GM10847 (cell line): Measurements from ENCODE around the gene P2RX3.

Source experiments
- POLR2A ChIP-seq: IDR thresholded peaks from 2 replicates; pipeline ENCODE4 v1.6.1; 2011; ENCODE audit not compliant: insufficient read length; ENCODE audit errors: extremely low read depth

The P2RX3 gene

DNA sequence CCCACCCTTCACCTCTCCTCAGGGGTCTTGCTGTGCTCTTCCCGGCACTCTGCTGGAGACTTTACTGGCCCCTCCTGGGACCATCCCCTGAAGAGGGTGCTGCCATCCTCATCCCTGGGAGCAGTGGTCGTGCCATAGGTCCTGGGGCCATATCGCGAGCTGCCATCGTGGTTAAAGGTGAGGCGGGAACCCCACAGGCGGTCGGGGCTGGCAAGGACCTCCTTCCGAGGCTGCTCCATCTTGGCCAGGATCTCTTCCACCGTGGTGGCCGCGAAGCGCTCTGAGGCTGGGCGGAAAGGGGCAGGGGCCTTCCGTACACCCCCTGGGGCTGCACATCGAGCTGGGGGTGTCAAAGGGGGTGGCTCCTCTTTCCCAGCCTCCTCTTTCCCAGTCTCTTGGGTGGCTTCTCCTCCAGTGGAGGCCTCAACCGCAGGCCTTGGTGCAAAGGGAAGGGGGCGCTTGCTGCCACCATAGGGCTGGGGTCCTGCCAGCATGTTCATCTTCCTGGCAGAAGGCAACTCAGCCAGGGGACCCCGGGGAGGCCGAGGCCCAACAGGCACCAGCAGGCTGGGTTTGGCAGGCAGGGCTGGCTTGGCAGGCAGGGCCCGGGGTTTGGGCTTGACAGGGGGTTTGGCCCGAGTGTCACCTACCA lies 18.0 kb upstream of the P2RX3 start:
- no peak for TF ChIP-seq POLR2A

DNA sequence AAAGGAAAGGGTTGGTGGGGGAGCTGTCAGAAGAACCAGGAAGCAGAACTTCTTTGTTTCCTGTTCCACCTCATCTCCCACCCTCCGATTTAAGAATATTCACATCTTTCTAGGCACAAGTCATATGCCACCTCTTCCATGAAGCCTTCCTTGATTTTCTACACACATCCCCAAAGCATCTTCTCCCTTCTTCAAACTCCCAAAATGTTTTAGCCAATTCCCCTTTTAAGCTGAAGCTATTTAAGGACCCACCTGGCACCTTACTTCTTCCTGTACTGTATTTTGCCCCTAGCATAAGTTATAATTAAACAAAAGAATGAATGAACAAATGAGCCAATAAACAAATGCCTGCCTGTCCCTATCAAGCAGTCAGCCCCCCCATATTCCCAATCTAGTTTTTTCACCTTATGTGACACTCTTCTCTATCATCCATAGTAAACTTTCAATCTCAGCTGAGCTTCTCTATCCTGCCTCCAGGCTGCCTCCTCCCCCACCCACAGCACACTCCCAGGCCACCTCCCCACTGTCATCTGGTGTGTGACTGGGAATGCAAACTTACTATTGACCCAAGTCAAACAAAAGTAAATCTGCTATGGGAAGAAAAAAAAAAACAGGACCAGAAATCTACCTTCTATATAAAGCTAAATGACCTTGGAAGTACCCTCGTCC lies 17.3 kb upstream of the P2RX3 start:
- no peak for TF ChIP-seq POLR2A

DNA sequence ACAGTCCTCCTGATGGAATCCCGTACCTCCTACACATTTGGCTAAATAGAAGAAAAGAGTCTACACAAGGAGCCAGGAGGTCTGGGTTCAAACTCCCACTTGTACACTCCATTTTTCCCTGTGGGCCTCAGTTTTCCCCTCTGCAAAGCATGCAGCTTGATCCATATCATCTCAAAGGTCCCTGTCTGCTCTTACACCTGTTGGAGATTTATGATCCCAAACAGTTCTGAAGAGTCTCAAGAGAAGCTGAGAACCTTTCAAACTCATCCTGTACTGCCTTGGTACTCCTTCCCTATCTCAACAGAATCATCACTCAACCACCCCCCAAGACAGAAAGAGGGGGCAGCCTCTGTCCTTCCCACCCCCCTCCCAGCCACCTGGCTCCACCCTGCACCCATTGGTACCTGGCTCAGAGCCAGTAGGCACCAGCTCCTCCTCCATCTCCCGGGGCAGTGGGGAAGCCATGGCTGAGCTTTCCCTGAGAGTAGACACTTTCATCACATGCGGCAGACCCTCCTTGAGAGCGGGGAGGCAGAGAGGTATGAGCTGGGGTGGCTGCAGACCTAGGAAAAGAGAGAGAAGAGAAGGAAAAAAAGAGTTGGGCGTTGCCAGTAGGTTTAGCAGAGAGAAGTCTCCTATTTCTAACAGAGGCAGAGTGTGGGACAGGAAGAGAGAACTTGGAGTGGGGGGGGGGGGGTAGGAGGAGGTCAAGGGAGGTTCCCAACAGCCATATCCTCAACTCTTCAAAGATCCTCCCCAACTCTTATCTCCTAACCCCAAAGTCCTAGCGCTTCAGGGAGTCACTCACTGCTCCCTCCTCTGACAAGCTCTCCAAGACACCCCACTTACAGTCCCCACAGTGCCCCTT lies 16.5 kb upstream of the P2RX3 start:
- TF ChIP-seq POLR2A, result no peak

DNA sequence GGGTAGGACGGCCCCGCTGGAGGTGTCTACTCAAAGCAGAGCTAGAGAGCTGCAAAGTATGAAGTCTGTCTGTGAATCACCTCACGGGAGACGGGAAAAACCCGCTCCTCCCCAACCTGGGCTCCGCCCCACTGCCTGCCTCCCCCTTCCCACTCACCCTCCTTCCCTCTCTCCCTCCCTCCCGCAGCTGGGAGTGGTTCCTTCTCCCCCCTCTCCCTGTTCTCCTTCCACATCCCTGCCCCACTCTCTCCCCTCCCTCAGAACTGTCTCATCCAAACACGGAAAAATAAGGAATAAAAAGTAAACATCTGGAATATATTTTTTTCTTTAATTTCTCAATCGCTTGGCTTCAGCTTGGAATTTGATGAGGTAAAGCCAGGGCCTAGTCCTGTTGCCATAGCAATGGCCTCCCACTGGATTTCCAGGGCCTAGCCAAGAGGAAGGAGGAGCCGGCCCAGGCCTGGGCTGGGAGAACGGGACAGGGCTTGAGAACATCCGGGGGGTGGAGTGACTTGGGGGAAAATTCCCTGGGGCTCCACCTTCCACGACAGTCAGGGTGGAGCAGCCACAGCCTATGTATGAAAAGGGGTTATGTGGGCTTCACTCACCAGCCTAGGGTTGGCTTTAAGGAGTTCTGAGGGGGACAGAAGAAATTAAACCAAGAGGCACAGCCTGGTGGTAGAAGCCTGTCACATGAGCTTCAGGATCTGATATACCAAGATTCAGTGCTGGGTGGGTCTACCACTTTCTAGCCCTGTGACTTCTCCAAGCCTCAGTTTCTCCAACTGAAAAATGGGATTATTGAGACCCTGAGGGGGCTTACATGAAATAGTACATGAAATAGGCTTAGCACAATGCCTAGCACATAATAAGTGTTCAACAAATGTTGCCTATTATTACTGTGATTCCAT lies 15.6 kb upstream of the P2RX3 start:
- no peak for TF ChIP-seq POLR2A

DNA sequence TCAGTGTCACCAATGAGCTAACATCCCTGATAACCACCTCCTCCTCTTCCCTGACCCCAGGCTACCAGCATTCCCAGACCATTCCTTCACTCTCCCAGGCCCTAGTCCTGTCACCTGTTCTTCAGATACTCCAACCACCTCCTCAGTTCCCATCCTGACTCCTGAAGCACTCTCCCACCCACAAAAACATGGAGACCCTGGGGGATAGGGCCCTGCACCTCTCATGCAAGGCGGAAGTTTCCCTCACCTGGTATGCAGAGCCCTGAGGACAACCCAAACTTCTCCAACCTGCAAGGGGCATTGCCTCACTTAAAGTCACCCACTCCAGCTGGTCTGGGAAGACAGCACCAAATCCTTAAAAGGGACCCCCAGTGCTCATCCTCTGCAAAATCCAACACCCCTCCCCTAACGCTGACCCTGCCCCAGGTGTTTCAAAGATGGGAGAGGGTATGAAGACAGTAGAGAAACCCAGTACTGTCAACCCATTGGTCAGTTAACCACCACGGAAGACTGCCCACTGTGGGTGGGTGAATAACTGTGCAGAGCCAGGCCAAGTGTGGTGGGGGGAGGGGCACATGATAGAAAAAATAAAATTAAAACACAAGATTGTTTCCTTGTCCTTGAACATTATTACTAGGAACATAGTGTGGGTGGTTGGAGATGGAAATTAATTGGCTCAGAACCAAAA lies 14.8 kb upstream of the P2RX3 start:
- no peak for TF ChIP-seq POLR2A

- no peak for TF ChIP-seq POLR2A
Observed at GRCh38 chr11:57323855-57324153, 14.3 kb upstream of the P2RX3 start.

DNA sequence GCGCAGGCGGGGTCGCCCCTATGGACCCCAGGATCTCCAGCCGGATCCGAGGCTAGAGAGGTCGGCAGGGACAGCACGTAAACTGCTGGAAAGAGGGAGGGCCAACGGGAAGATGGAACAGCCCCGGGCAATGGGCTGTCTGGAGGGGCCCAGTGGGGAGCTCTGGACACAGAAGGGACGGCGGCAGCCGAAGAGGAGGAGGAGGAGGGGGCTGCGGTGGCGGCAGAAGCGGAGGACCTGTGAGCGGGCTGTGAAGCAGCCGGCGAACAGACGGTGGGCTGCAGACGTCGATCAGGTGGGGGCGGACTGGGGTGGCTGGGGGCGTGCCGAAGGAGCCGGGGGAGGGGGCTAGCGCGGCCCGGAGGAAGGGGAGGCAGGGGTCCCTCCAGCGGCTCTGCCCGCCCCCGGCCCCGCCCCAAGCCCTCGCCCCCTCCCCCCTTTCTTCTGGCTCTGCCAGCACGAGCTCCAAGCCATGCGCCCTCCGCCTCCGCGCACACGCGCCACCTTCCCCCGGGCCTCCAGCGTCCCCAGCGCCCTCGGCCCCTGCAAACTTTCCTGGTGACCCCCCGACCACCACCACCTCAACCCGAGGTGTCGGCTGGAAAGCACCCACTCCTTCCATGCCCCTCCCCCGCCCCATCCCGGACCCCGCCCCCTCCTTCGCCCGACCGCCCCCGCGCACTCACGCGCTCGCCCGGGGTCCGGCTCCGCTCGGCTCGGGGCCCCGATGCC lies 13.8 kb upstream of the P2RX3 start:
- TF ChIP-seq POLR2A, result no peak

- peak; percentile 42 for TF ChIP-seq POLR2A
Observed at GRCh38 chr11:57324886-57325734, 13.0 kb upstream of the P2RX3 start, which contains the start of gene TNKS1BP1. TNKS1BP1 (minus strand) TSS chr11:57324952; CDS start chr11:57321885, 3,067 bp downstream.

GRCh38 chr11:57325735-57326048 lies 12.5 kb upstream of the P2RX3 start:
- TF ChIP-seq POLR2A, result no peak

GRCh38 chr11:57327721-57328120 lies 10.4 kb upstream of the P2RX3 start:
- TF ChIP-seq POLR2A, result no peak

DNA sequence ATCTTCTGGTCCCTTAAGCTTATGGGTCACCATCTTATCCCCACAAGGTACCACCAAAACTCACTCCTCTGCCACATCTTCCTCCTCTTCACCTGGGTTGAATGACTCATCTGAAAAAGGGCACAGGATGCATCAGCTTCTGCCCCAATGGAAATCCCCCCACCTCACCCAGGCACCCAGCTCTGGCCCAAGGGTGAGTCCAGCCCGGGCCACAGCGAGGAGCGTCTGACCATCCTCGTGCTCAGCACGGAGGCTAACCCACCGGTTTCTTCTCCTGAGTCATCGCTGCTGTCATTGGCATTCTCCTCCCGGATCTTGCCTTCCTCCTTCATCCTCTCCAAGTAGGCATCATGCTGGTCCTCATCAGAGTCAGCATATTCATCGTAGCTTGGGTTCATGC lies 8.1 kb upstream of the P2RX3 start:
- no peak for TF ChIP-seq POLR2A

GRCh38 chr11:57331720-57332119 lies 6.4 kb upstream of the P2RX3 start:
- TF ChIP-seq POLR2A, result no peak

- TF ChIP-seq POLR2A, result no peak
Observed at GRCh38 chr11:57332694-57333440, 5.3 kb upstream of the P2RX3 start.

DNA sequence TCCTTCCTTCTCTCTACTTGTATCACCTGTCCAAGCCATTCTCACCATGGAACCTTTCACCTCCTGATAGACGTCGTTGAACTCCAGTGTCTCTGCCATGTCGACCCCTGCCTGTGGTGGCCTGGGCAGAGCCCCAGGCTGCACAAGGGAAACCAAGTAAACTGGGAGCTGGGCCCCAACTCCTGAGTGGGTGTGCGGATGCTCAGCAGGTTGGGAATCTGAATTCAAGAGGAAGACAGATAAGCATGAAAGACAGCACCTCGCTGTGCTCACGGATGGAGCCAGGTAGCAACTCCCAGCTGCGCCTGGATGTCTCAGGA lies 3.2 kb upstream of the P2RX3 start:
- TF ChIP-seq POLR2A, result no peak
